Mesenteric fat pad (tissue), 1 donor: ENCODE results near the gene TSPAN18. TPM values are rescaled to one million over a fixed set of nuclear protein-coding genes. Genes with fewer than 3 reads are reported as not detected.
"Not testable (repeated sequence)": the region's sequence is repeated elsewhere in the genome, so short reads cannot be mapped to it uniquely, and the experiment has no call there.

Experiments
- DNase-seq: peaks from one replicate; pipeline ENCODE4 v3.0.0-alpha.2; 2020; ENCODE audit warnings: low spot score
- total RNA-seq: library from RNA; stranded (reverse); fragmentation: NEBNext Ultra II Directional; extraction: Animal tissue kit (Norgen Biotek cat#: 25700); gene quantifications from one replicate; pipeline ENCODE4 v1.2.1, GENCODE V29; 2021
- donor health status: DM: yes; HTN: yes; CAD: no.

TSPAN18 gene
- total RNA-seq, 1 donor from 2014 or later, result 14.2 TPM

DNA sequence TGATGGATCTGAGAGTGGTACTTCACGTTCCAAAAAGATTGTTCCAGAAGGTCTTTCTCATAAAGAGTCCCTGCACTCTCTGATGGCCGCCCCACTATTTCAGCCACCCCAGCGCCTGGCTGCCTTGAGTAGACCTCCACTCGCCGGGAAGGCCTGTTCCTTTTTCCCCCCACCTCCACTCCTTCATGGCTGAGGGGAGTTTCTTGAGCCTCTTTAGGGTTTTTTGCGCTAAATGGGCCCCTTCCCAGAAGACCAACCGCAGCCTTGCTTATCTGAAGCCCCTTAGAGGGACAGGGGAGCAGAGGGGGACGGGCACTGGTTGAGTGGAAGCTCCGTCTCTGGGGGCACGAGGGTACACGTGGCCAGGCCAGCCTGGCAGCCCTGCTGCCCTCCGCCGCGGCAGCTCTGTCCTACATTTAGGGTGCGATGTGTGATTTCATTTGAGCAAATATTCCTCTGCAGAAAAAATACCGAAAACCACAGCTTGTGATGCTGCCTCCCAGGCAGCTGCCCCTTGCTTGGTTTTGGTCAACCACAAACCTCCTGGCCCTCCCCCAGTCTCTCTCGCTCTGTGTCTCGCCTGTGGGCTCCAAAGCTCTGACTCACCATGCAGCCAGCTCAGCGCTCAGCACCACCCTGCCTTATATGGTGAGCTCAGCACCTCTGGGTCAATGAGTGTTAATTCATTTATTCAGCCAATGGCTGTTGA is 135.2 kb downstream of the TSPAN18 start:
- DNase-seq, result no peak

GRCh38 chr11:44862558-44863101 is 135.9 kb downstream of the TSPAN18 start:
- no peak for DNase-seq

- no peak for DNase-seq
These were observed 136.5 kb downstream of the TSPAN18 start for GRCh38 chr11:44863231-44863630.

GRCh38 chr11:44865866-44866272 is 139.1 kb downstream of the TSPAN18 start:
- DNase-seq, result no peak

DNA sequence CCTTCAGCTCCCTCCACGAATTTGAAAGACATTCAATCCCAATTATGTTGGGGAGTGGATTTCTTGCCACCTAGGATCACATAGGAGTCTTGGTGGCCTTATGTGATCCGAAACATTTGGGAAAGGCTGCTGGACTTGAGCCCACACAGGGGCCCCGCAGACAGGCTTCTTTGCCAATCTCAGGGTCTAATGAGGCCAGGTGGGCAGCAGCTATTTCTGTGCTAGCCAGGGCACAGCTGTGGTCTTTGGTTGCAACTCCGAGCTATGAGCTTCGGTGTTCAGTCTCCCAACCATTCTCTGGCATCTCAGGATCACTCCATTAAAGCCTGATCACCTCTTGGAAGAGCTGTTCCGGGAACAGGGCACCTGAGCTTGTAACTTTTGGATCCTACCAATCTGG is 139.5 kb downstream of the TSPAN18 start:
- no peak for DNase-seq

DNA sequence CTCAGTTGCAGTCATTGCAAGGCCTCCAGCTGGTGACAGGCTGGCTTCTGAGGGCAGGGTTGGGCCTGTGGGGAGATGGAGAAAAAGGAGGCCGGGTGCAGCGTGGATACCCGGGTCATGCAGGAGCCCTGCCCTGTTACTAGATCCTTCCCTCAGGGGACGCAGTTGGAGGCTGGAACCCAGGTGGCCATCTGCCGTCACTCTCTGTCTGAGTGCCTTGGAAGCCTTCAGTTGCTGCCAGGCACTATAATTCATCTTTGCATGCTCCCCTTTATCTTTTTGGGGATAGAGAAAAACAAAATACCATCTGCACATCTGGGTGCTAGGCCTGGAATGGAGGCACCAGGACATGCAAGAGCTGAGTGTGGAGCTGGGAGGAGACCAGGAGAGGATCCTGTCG is 141.3 kb downstream of the TSPAN18 start:
- no peak for DNase-seq

DNA sequence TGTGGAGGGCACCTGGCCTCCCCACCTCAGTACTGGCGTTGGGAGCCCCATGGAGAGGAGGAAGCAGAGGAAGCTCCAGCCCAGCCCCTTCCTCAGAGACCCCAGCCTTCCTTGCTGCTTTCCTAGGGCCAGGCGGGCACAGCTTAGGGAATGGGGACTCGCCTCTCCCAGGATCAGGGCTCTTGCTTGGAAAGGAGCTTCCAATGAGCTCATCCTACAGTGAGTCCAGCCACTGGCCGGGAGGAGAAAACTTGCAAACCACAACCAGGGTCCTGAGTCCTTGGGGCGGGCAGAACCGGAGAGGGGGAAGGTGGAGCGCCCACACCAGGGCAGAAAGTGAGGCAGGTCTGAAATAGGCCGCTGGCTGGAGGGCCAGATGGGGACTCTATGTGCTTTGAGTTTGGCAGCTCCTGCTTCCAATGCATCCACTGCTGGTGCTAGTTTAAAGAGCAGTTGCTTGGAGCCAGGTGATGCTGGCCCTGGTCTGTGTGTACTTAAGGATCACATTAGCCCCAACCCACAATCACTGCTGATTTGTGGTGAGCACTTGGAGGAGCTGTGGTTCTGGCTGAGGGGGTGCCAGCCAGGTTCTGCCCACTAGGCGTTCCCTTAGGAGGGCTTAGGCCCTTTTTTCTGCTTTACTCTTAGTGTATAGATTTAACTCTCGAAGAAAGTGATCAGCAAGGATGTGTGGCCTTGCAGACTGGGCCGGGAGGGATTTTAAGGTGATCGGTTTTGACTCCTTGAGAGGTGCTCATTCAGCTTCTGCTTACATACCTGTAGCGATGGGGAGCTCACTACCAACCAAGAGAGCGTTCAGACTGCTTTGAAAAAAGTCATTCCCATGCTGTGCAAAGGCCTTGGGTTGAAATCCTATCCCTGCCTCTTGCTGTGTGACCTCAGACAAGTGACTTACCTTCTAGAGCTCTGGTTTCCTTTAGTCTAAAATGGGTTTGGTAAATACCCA is 142.0 kb downstream of the TSPAN18 start:
- no peak for DNase-seq

DNA sequence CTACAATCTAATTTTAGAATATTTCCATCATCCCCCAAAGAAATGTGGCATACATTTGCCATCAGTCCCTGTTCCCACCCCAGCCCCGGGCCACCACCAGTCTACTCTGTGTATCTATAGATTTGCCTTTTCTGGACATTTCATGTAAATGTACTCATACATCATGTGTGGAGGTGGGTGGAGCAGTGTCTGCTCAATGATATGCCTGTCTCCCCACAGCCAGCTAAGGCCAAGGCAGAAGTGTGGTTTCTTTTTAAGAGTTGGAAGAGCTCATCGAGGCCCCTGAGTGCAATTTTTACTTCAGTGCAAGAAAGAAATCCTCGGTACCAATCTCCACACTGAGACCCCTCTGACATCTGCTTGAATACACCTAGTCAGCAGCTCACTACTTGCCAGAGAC is 143.4 kb downstream of the TSPAN18 start:
- no peak for DNase-seq

DNA sequence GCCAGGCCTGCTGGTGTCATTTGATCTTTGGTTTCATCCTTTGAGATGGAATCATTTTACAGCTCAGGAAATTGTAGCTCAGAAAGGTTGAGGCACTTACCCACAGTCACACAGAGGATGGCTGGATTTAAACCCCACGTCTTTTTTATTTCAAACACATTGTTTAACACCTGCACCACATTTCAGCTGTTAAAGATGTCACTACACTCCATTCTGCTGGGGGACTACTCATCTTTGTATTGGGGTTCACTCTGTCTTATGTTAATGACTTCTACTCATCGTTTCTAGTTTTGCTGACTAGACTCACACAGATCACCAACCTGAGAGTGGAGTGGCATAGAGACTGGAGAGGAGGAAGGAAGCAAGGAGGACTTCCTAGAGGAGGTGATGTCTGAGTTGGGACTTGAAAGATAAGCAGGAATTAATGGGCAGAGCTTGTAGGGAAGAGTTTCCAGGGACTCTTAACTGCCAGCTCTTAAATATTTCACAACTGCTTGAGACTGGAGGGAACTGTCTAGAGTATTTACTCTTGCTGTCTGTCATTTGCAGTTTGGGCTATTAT is 143.9 kb downstream of the TSPAN18 start:
- DNase-seq, result no peak

- not testable (repeated sequence) for DNase-seq
These were observed 144.9 kb downstream of the TSPAN18 start for GRCh38 chr11:44871682-44872081.

GRCh38 chr11:44872556-44872955 is 145.8 kb downstream of the TSPAN18 start:
- no peak for DNase-seq

DNA sequence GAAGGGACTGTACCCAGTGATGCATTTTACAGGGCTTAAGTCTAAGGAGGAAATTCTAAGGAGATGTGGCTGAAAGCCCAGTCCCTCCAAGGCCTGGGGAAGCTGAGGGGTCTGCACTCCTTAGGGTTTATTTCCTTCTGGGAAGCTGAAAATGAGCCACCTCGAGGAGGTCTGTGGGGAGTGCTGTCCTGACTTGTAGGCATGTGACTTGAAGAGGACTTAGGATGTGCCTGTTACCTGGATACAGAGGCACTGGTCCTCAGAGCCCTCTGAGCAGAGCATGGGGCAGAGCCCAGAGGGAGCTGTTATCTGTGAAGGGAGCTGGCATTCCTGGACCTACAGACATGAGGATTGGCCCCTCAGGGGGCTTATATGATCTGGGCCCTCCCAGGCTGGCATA is 146.8 kb downstream of the TSPAN18 start:
- no peak for DNase-seq

DNA sequence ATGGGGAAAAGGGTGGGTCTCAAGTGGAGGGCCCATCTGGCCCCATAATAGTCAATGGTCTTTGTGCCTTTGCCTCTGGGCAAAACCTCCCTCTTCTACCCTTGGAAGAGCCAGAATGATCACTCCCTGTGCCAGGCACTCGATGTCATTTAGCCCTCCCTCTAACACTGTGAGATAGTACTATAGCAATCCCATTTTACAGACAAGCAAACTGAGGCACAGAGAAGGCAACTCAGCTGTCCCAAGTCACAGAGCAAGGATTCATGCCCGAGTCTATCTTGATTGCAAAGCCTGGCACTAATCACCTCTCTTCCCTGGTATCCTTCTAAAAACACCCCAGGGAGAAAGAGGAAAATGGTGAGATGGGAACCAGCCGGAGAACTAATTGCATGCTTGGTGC is 147.5 kb downstream of the TSPAN18 start:
- DNase-seq, result no peak

GRCh38 chr11:44875037-44875436 is 148.3 kb downstream of the TSPAN18 start:
- no peak for DNase-seq

DNA sequence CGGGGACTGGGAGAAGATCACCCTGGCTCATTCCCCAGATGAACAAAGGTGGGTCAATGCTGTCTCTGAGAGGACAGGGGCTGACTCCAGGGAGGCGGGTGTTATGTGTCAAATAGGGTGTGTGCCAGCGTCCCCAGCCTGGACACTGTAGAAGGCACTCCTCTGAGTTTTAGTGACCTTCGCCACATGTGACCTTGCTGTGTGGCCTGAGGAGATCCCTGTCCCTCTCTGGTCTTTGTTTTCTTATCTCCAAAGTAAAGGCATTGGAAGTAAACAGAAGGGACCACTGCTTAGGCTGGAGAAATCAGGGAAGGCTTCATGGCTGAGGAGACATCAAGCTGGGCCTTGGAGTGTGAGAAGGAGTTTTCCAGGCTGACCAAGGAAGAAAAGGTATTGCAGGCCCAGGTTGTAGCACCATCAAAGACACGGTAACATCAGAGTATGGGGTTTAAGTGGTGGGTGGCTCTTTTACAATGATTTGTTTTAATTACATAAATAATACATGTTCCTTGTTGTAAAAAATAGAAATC is 149.5 kb downstream of the TSPAN18 start:
- DNase-seq, result no peak

GRCh38 chr11:44876906-44877305 is 150.1 kb downstream of the TSPAN18 start:
- no peak for DNase-seq

GRCh38 chr11:44877571-44878497 is 151.1 kb downstream of the TSPAN18 start:
- no peak for DNase-seq

DNA sequence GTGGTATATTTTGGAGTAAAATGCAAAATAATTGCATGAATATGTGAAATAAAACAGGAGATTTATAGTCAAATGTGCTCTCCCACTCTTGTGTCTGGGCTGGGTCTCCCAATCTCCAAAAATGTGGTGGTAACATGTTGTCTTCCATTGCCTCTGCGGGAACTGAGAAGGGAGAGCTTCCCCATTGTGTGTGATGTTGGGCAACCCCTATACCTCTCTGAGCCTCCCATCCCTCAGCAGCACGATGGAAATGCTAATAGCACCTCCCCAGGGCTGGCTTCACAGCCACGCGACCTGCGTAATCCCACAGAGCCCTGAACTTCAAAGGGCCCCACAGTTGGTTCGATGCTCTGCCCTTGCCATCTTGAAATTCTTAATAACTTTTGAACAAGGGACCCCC is 151.9 kb downstream of the TSPAN18 start:
- no peak for DNase-seq

- no peak for DNase-seq
These were observed 152.7 kb downstream of the TSPAN18 start for GRCh38 chr11:44879432-44879831.

GRCh38 chr11:44880511-44880910 is 153.7 kb downstream of the TSPAN18 start:
- DNase-seq, result no peak
